GM12892 (cell line): ENCODE results near the gene MED12L.
A peak's percentile ranks its signal among the peaks of the same experiment; 100 is the strongest.

Source experiments
- DNase-seq: peaks from one replicate; pipeline ENCODE4 v3.0.0; 2011; ENCODE audit not compliant: insufficient read length
- FAIRE-seq: peaks from 2 replicates; lab custom pipeline; 2011; peaks lifted over from hg19 to GRCh38; lab: Jason Lieb, UNC
- POLR2A ChIP-seq: IDR thresholded peaks from 2 replicates; pipeline ENCODE4 v1.6.1; 2011; ENCODE audit warnings: low read depth, low read length, control low read depth
- POLR2AphosphoS5 ChIP-seq: IDR thresholded peaks from 2 replicates; pipeline ENCODE4 v1.6.1; 2011; ENCODE audit warnings: low read depth, low read length, control low read depth
- TAF1 ChIP-seq: IDR thresholded peaks from 2 replicates; pipeline ENCODE4 v1.6.1; 2011; ENCODE audit warnings: low read depth, mild to moderate bottlenecking, control low read depth, low read length, borderline replicate concordance

MED12L gene

DNA sequence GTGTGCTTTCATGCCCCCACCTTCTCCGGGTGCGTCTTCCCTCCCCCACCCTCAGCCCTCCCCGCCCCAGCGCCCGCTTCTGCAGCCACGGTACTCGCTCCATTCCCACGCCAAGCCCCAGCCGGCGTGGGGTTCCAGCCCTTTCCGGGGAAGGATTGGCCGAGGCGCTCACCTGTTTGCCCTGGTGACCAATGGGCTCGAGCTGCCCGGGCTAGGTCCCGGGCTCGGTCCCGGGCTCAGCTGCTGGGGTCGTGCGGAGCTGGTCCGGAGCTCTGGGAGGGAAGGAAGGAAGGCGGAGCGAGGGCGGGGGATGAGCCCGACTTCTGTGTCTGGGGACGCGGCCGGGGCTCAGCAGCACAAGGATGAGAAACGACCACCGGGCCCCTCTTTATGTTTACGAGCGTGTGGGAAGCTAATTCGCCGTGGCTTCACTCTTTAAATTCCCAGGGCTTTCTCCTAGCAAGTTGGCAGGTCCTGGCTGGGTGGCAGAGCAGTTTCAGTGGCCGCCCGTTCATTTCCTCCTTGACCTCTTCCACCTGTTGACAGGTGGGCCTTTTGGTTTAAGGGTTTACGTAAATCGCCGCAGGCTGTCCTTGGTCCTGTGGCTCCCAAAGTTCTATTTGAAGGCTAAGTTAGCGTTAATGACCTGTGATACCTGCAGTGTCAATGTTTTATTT lies 375.4 kb downstream of the MED12L start, which contains the start of gene IGSF10:
TSS of gene IGSF10 (minus strand) at position 288 of the 677 bp plus-strand sequence. CDS start 2,352 bp downstream, outside the sequence.
- DNase-seq, result peak; percentile 5
- FAIRE-seq, result no peak
- TF ChIP-seq POLR2A (no peak), TAF1 (no peak), POLR2AphosphoS5 (no peak)

DNA sequence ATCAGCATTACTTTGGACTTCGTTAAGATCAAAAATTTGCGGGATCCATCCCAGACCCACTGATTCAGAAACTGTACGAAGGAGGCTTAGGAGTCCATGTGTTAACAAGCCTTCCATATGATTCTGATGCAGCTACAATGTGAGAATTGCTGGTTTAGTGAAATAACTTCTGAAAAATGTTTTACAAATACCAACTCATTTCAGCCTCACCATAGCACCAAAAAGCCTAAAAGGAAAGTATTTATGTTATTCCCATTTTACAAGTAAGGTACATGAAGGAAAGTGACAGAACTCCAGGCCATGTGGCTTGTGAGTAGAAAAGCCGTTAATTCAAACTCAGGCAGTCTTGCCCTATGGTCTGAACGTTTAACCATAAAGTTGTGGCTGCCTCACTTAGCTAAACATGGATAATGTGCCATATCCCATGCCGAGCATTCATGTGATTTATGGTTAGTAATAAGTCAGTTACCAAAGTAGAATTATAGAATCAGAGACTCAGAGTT lies 376.9 kb downstream of the MED12L start:
- DNase-seq (no peak), FAIRE-seq (no peak)
- TF ChIP-seq POLR2A (no peak), POLR2AphosphoS5 (no peak), TAF1 (no peak)

- FAIRE-seq, result no peak
- DNase-seq, result no peak
- no peak for TF ChIP-seq POLR2A
- no peak for TF ChIP-seq POLR2AphosphoS5
- no peak for TF ChIP-seq TAF1
Measured at GRCh38 chr3:151462991-151463390, 377.5 kb downstream of the MED12L start.

DNA sequence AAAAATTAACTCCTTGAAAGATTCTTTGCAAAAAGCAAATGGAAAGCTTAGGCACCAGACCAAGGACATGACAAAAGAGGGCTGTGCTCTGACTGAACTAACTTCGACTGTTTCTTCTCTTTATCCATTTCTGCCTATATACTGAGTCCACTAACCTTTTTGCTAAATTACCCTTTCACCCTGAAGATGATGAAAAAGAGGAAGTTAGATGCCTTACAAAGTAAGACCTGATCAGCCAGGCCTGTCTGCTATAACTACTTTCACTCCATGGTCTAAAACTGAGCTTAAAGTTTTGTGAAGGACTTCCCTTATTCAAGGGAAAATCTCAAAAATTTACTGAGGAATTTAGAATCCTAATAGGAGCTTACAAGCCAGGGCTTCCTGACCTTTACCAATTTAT lies 381.6 kb downstream of the MED12L start:
- DNase-seq (no peak), FAIRE-seq (no peak)
- no peak for TF ChIP-seq POLR2AphosphoS5
- TF ChIP-seq POLR2A, result no peak
- TF ChIP-seq TAF1, result no peak

DNA sequence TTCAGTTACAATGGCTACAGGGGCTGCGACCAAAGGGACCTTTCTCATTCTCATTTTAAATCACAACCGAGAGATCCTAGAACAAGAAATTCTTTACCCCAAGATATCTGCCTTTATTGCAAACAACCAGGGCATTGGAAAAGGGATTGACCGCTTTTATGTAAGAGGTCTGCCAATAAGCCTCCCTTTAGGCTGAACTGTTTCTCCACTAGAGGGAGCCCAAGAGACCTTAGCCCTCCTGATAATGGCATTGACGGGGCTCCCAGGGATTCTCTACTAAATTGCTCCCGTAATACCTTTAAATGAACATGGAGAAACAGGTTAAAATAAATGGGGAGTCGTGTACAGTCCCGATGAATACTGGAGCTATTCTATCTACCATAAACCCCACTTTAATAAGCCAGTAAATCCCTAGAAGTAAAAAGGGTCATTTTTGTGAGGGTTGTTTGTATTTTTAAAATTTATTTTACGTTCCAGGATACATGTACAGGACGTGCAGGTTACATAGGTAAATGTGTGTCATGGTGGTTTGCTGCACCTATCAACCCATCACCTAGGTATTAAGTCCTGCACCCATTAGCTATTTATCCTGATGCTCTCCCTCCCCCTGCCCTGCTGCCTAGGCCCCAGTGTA lies 382.9 kb downstream of the MED12L start:
- no peak for TF ChIP-seq TAF1
- TF ChIP-seq POLR2A, result no peak
- no peak for TF ChIP-seq POLR2AphosphoS5
- DNase-seq, result no peak
- FAIRE-seq, result peak; percentile 40

- DNase-seq (no peak), FAIRE-seq (no peak)
- TF ChIP-seq POLR2A (no peak), POLR2AphosphoS5 (no peak), TAF1 (no peak)
Measured at GRCh38 chr3:151476344-151477018, 391.0 kb downstream of the MED12L start.

GRCh38 chr3:151477591-151478334 lies 392.3 kb downstream of the MED12L start:
- no peak for TF ChIP-seq POLR2A
- TF ChIP-seq TAF1, result no peak
- no peak for TF ChIP-seq POLR2AphosphoS5
- DNase-seq, result no peak
- no peak for FAIRE-seq

DNA sequence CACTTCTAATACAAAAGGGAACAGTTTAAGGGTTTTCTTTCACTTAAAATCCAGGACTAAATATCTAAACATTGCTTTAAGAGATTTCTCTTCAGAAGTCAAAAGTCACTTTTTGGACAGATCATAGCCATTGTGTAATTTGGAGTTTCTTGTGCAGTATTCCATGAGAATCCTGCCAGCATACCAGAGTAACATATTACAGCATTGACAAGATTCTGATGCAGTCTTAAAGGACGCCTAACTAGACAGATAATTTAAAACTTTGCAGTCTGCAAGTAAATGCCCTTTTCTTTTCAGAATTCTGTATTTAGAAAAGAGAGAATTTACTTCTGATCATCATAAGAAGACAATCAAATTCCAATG lies 392.9 kb downstream of the MED12L start:
- DNase-seq (no peak), FAIRE-seq (no peak)
- no peak for TF ChIP-seq TAF1
- TF ChIP-seq POLR2A, result no peak
- TF ChIP-seq POLR2AphosphoS5, result no peak

GRCh38 chr3:151479452-151479851 lies 394.0 kb downstream of the MED12L start:
- FAIRE-seq (no peak), DNase-seq (no peak)
- no peak for TF ChIP-seq TAF1
- no peak for TF ChIP-seq POLR2AphosphoS5
- no peak for TF ChIP-seq POLR2A

- TF ChIP-seq TAF1 (no peak), POLR2AphosphoS5 (no peak), POLR2A (no peak)
- DNase-seq, result no peak
- FAIRE-seq, result no peak
Measured at GRCh38 chr3:151480492-151480891, 395.0 kb downstream of the MED12L start.

DNA sequence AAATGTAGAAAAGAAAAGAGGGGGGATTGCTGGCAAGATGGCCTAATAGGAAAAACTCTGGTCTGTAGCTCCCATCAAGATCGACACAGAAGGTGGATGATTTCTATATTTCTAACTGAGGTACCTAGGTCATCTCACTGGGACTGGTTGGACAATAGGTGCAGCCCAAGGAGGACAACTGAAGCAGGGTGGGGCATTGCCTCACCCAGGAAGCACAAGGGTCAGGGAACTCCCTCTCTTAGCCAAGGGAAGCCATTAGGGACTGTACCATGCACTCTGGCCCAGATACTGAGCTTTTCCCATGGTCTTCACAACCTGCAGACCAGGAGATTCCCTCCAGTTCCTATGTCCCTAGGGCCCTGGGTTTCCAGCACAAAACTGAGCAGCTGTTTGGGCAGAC lies 398.0 kb downstream of the MED12L start:
- TF ChIP-seq POLR2AphosphoS5 (no peak), TAF1 (no peak), POLR2A (no peak)
- DNase-seq (no peak), FAIRE-seq (no peak)
